Measurements from ENCODE around the gene RPS6KB1. TPM values are rescaled to one million over a fixed set of nuclear protein-coding genes. Genes with fewer than 3 reads are reported as not detected.
"Not testable (repeated sequence)": the region's sequence is repeated elsewhere in the genome, so short reads cannot be mapped to it uniquely, and the experiment has no call there.

Gene RPS6KB1
- total RNA-seq, 1 donor from 2014 or later = 37.5 TPM

DNA sequence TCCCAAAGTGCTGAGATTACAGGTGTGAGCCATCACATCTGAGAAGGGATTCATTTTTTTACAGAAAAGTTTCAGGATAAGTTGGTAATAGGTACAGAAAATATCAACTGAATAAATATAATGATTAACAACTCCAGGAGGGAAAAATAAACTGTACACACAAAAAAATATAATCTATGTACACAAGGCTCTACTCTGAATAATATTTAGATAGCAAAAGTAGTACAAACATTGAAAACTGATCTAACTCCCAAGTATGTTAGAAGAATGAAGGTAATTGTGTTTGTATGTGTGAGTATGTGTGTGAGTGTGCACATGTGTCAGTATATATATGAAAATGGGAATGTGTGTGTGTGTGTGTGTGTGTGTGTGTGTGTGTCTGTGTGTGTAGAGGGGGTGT is 20.6 kb upstream of the RPS6KB1 start:
- DNase-seq = no peak

DNA sequence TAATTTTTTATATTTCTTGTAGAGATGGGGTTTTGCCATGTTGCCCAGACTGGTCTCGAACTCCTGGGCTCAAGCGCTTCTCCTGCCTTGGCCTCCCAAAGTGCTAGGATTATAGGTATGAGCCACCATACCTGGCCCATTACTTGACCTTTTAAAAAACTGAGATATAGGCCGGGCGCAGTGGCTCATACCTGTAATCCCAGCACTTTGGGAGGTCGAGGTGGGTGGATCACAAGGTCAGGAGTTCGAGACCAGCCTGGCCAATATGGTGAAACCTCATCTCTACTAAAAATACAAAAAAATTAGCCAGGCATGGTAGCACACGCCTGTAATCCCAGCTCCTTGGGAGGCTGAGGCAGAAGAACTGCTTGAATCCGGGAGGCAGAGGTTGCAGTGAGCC is 19.5 kb upstream of the RPS6KB1 start:
- DNase-seq = not testable (repeated sequence)

- DNase-seq = no peak
Measured at GRCh38 chr17:59874376-59874775, 18.5 kb upstream of the RPS6KB1 start.

DNA sequence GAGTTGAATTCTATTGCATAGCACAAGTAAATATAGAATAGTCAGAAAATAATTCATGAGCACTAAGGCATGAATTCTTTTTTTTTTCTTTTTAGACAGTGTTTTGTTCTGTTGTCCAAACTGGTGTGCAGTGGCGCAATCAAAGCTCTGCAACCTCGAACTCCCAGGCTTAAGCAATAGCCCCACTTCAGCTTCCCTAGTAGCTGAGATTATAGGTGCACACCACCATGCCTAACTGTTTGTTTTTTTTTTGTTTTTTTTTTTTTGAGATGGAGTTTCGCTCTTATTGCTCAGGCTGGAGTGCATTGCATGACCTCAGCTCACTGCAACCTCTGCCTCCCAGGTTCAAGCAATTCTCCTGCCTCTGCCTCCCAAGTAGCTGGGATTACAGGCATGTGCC is 16.8 kb upstream of the RPS6KB1 start:
- DNase-seq = no peak

DNA sequence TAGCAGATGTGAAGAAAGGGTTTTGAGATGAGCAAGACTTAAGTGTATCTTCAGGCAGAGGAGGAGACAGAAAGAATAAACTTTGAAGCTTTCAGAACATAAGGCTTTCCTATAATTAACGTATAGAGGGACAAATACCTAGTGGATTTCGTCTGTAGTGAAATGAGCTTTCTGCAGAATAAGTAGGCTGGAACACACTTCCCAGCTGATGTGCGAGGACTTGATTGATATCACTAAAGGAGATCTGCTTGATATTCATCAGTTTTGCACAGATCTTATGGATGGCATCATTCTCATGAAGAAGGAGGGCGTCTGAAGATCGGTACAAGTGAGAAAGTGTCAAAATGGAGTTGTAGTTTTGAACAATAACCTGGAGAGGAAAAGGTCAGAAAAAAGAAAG is 15.0 kb upstream of the RPS6KB1 start:
- no peak for DNase-seq

DNA sequence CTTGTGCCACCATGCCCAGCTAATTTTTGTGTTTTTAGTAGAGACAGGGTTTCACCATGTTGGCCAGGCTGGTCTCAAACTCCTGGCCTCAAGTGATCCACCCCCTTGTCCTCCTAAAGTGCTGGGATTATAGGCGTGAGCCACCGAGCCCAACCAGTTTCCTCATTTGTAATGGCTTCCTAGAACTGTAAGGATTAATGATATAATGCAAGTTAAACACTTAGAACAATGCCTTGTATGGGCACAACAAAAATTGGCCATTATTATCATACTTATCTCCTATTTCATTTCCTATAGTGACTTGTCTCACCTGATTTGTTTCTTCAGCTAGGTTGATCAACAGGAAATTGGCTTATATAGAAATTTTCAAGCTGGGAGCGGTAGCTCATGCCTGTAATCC is 14.3 kb upstream of the RPS6KB1 start:
- DNase-seq = no peak

DNA sequence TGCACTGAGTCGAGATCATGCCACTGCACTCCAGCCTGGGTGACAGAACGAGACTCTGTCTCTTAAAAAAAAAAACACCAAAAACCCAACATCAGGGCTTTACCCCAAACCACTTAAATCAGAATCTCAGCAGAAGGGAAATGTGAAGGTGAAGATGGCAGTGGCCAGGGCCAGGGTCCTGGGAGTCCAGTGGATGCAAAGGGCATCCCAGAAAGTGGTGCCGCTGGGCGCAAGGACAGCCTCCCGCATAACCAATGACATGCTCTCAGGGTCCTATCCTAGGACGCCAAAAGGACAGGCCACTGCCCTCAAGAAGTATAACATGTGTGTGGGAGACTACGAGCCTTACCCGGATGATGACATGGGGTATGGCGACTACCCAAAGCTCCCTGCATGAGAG is 8.1 kb upstream of the RPS6KB1 start:
- DNase-seq = no peak

DNA sequence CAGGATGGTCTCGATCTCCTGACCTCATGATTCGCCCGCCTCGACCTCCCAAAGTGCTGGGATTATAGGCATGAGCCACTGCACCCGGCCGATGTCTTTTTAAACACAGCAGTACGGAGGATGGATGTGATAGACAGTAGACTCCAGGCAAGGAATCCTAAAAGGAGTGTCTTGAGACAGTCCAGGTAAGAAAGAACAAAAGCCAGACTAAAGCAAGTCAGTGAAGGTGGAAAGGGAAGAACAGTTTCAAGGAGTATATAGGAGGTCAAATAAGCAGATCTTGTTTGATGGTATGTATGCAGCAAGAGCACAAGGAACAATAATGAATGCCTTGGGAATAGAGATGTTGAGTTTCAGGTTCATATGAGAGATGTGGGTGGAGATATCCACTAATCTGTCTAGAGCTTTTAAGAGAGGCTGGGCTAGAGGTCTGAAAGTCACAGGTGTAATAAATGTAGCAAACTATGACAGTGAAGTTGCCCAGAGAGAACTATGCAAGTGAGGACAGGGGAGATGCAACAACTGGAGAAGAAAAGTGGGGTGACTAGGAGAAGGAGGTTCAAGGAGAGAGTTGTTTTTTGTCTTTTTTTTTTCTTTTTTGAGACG is 4.7 kb upstream of the RPS6KB1 start:
- DNase-seq = no peak

- DNase-seq = no peak
Measured at GRCh38 chr17:59890720-59891119, 2.2 kb upstream of the RPS6KB1 start.

DNA sequence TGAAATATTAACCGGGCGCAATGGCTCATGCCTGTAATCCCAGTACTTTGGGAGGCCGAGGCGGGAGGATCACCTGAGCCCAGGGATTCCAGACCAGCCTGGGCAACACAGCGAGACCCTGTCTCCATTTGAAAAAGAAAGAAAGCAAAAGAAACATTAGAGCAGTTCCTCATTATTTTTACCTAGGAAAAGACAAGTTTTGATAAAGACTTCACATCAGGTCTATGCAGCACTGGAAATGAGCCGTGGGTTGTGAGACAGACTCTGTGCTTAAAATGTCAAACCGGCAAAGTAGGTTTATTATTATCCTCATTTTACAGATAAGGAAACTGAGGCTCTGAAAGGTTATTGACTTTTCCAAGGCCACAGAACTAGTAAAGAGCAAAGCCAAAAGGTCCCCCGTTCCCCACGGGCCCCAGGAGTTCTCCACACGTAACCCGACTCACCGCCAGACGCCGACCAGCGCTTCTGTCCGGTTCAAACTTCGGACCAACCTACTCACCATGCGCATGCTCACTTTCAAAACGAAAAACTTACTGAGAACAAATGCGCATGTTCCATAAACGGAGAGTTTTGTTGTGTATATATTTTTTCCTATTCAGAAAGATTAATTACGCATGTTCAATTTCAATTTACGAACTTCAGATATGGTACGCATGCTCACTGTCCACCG is 534 bp upstream of the RPS6KB1 start:
- DNase-seq = peak; percentile 50

DNA sequence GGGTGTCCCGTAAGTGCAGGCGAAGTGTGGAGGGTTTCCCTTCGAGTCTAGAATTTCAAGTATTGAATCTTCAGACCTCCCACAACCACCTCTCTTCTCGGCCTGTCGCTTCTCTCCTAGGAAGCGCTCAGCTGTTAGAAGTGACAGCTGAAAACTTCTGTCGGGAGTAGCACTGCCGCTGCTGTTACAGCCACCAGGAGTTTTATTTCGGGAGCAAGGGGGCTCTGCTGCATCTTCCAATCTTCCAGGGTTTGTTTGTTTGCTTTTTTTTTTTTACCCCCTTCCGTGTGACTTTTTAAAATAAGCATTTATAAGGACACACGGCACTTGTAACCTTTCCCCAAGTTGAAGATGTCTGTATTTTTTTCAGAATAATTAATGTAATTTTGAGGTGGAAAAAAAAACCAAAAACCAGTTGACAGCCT is 767 bp downstream of the RPS6KB1 start:
- DNase-seq = no peak

- no peak for DNase-seq
Measured at GRCh38 chr17:59897090-59897489, 4.2 kb downstream of the RPS6KB1 start.

- DNase-seq = no peak
Measured at GRCh38 chr17:59899099-59899498, 6.2 kb downstream of the RPS6KB1 start.

DNA sequence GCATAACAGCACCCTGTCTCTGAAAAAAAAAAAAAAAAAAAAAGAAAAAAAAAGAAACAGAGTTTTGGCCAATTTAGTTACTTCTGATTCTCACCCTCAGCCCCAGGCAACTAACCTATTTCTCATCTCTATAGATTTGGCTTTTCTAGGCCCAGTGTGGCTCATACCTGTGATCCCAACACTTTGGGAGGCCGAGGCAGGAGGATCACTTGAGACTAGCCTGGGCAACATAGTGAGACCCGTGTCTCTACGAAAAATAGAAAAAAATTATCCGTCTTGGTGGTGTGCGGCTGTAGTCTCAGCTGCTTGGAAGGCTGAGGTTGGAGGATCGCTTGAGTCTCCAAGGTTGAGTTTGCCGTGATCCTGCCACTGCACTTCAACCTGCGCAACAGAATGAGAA is 8.7 kb downstream of the RPS6KB1 start:
- no peak for DNase-seq

DNA sequence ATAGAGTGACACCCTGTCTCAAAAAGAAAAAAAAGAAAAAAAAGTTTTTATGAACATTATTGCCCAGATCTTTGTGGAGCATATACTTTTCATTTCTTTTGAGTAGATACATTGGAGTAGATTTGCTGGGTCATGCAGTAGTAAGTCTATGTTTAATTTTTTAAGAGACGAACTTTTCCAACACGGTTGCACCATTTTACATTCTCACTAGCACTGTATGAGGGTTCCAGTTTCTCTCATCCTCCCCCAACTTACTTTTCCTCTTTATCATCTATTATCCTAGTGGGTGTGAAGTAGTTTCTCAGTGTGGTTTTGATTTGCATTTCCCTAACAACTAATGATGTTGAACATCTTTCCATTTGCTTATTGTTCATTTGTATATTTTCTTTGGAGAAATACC is 10.5 kb downstream of the RPS6KB1 start:
- DNase-seq = no peak

DNA sequence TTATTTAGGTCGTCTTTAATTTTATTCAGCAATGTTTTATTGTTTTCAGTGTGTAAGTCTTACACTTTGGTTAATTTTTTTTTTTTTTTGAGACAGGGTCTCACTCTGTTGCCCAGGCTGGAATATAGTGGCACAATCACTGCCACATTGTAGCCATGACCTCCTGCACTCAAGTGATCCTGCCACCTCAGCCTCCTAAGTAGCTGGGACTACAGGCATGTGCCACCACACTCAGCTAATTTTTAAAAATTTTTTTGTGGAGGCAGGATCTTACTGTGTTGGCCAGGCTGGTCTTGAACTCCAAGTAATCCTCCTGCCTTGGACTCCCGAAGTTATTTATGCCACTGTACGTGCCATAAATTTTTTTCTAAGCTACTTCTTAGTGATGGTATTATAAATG is 14.5 kb downstream of the RPS6KB1 start:
- no peak for DNase-seq

GRCh38 chr17:59914274-59914854 is 21.4 kb downstream of the RPS6KB1 start:
- peak; percentile 21 for DNase-seq

DNA sequence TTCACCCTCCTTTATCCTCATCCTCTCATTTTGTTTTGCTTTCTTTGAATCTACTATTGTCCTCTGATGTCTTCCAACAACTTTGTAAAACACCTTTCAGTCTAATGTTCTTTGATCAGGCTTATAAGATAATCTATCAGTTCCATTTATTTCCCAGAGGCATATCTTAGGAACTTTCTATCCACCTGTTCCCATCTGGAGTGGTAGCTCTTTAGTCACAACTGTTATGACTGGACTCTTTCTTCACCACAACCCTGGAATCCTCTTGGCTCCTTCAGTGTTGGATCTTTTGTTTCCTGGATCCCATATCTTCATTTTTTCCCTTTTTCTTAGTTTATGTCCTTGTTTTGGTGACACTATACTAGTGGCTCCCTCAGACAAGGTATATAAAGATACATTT is 23.5 kb downstream of the RPS6KB1 start:
- DNase-seq = no peak

- DNase-seq = not testable (repeated sequence)
Measured at GRCh38 chr17:59920637-59921036, 27.7 kb downstream of the RPS6KB1 start.

DNA sequence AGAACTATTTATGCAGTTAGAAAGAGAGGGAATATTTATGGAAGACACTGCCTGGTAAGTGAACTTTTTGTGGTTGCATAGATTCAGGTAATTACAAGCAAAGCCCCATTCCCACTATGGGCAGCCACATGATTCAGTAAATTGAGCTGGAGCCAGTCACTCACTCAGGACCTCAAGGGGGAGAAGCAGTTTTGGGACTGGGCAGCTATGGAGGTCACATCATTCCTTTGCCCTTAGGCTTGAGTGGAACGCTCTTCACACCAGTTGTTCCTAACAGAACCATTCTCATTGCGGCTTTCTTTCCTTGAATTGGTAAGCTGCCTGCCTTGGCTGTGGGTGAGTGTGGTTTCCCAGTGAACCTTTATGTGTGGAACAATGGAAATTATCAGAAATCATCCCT is 37.2 kb downstream of the RPS6KB1 start:
- DNase-seq = not testable (repeated sequence)

DNA sequence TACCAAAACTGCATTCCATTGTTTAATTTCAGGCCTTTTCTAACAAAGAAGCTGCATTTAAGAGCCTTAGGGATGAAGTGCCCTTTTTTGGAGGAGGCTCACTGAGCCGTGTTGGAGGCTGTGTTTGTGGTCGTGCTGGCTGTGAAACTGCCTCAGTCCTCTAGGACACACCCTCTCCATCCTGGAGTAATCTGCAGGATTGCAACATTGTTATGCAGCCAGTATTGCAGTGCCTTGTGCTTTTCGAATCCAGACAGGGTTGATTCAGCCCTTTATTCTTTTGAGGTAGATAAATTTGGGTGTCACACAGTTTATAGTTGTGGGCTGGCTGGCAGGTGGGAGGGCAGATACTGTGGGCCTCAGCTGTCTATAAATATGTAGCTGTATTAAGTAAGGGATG is 37.8 kb downstream of the RPS6KB1 start:
- DNase-seq = not testable (repeated sequence)

DNA sequence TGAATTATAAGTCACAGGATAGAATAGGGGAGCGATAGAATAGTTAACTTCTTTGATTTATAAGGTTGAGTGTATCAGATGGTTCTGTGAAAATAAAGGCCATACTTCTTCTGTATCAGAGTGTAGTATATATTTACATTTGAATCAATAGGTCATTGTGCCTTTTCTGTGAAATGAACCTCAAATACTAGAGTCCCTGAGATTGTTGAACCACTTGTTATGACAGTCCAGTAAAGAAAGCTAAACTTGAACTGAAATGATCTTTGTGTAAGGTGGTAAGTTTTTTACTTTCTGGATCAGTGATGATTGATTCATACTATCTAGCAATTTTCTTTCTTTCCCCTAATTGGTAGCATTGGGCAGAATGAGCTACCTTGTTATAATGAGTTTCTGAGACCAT is 40.4 kb downstream of the RPS6KB1 start:
- not testable (repeated sequence) for DNase-seq

- not testable (repeated sequence) for DNase-seq
Measured at GRCh38 chr17:59940697-59941096, 47.8 kb downstream of the RPS6KB1 start.

DNA sequence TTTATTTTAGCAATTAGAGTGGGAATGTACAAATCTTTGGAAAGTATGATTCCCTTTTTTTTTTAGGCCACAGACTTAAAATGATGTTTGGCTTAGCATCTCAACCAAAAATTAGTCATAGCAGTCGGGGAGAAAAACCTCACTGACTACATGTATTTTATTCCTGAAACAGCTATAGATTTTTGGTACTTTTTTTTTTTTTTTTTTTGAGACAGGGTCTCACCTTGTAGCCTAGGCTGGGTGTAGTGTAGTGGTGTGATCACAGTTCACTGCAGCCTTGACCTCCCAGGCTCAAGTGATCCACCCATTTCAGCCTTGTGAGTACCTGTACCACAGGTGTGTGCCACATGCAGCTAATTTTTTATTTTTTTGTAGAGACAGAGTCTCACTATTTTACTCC is 48.2 kb downstream of the RPS6KB1 start:
- DNase-seq = no peak
